NCI-H1048 (cell line): ENCODE data around the gene LAMA4.

Source experiments
- DNase-seq: peaks from one replicate; lab custom pipeline; 2025; lab: John Stamatoyannopoulos, UW

The LAMA4 gene

DNA sequence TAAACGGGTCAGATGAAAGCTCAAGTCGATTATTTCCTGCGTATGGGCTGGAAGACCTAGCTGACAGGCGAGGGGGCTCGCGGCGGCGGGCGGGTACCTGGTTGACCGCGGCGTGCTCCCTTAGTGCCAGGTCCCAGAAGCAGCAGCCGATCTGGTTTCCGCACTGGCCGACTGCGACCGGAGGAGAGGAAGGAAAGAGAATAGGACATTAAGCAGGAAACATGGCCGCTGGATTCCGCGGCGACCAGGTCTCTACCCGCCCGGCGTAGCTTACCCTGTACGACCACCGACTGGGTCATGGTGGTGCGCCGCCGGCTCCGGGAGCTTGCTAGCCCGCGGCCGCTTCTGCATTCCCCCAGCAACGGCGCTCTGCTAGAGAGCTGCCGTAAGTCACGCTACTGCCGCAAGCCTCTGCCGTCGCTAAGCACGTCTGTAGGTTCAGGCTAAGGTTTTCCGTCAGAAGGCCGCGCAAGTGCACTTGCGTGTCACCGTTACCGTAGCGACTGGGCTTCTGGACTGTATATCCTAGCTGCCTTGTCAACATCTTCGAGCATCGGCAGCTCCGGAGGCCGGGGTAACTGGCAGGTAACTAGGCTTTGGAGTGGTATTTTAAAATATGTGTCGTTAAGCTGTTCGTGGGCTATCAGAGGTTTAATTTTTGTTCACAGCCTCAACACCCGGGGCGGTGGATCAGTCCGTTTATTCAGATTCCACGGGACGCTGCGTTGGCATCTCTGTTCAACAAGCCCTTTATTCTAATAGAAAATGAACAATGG, 167.0 kb downstream of the LAMA4 start, which contains the start of the genes FAM229B and TUBE1:
Gene FAM229B, plus strand, starts transcription at position 456 of the 776 bp plus-strand sequence. CDS start 11,693 bp downstream, outside the sequence.
Gene TUBE1, minus strand, starts transcription at position 347 of the 776 bp plus-strand sequence. Its CDS starts 48 bp downstream, at position 299.
- peak; percentile 95 for DNase-seq

GRCh38 chr6:112086744-112087135, 167.6 kb downstream of the LAMA4 start:
- no peak for DNase-seq

DNA sequence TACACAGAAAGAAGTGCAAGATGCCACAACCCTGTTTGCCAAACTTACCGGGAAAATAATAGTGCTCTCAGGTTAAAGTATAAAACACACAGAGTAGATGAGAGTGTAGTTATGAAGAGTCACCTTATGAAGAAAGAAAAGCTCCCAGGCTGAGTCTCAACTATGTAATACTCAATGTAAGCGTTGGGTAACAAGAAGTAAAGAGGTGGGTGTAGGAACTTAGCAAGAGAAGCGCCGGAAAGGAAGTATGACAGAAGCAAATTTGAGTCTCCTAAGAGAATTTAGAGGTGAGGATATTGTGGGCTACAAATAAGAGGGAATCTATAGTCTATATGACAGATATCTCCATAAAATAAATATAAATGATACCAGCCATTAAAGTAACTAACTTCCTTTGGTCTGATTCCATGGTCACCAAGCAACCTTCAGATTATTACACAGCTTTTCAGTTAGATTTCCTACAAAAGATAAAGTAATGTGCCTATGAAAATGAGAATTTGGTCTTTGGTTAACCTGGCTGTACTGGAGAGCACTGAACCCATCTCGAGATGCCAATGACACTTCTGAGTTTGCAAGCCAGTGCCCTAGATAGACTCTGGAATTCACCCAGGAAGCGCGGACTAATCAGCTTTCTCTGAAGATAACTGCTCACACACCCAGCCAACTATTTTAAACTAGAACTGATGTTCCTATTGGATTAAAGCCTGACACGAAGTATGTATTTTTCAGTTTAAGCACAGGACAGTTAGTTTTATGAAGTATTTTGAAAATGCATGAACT, 168.9 kb downstream of the LAMA4 start:
- DNase-seq: no peak

DNA sequence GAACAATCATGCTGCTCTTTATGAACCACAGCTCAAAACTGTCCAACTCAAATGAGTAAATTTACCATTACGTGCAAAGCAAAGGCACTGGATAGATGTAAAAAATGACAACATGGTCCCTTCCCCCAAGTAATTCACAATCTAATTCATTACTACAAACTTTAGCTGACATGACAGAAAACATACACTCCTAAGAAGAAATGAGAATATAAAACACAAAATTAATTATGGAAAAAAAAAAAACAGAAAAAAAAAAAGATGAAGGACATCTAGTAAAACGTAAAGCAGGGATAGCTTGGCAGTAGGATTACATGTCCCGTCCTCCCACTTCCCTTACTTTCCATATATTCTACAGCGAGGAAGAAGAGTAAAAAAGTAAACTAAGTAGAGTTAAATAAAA, 172.8 kb downstream of the LAMA4 start:
- no peak for DNase-seq

- DNase-seq: no peak
Observed at GRCh38 chr6:112066606-112067005, 187.8 kb downstream of the LAMA4 start.

DNA sequence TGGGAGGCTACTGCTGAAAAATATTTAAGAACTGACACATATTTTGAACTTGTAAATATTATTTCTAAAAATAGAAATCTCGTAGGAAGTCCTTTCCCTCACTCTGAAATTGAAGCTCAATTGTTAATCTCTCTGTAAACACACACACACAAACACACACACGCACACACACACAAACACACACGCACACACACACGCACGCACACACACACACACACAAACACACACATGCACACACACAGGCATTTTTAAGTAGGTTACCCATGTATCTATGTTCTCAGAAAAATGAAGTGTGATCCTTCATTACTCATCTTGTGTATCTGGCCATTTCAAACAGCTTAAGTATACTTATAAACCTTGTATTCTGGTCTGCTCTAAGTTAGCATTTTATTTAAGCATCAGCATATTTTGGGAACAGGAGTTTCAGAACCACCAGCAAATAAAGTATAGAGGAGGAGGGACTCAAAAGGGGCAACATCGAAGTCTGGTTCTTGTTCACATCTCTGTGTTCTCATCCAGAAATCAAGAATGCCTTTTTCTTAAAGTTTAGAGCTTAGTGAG, 188.9 kb downstream of the LAMA4 start:
- DNase-seq: no peak

DNA sequence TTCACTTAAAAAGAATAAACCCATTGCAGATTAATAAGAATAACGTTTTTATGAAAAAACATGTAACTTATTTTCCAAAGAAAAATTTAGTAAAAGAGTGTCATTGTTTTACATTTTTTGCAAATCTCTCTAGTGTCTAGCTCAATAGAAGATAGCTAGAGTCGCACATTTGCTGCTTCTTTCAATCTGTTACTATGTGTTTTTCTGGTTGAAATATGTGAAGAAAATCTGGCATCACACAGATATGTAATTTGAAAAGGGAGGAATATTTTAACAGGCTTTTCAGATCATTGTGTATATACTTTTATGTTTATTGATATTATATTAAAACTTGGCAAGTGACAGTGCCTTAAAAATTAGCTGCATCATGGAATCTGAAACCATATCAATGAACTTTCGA, 191.4 kb downstream of the LAMA4 start:
- no peak for DNase-seq

GRCh38 chr6:112061605-112062004, 192.8 kb downstream of the LAMA4 start:
- no peak for DNase-seq
